C4-2B (cell line): ENCODE data around the gene SCGB1A1.

Source experiments
- ZFX ChIP-seq: fragments of 450-650 bp; IDR thresholded peaks from 2 replicates; pipeline ENCODE4 v1.6.1; 2017
- TF ChIP-seq, protein P1 (sequence below): fragments of 450-650 bp; conservative IDR thresholded peaks from 2 replicates; pipeline ENCODE4 v1.5.1; 2017; ENCODE audit warnings: mild to moderate bottlenecking

DNA sequence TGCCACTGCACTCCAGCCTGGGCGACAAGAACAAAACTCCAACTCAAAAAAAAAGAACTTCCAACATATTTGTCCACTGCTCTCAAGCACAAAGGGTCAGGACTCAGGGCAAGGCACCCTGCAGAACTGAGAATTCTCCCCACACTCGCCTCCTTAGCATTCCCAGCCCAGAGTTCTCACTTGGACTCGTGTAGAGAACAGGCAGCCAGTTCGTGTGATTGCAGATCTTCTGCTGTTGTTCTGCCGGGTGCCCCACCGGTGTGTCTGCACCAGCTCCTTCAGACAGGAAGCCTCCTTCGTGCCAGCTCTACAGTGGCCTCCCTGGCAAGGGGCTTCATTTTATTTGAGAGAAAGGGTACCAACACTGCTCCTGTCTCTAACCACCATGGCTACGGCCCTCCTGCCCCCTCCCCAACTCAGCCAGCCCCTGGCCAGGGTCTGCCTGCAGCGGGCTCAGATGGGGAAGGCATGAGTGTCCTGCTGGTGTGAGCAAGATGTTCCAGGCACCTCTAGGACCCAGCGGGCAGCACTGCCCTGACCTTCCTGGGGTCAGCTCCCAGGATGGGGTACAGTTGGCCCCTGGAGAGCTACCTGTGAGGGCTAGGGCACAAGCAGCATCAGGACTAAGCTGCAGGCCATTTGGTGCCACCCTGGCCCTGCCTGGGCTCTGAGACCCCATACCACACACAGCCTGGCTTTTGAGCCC, 19.5 kb upstream of the SCGB1A1 start:
- TF ChIP-seq, protein P1, sequence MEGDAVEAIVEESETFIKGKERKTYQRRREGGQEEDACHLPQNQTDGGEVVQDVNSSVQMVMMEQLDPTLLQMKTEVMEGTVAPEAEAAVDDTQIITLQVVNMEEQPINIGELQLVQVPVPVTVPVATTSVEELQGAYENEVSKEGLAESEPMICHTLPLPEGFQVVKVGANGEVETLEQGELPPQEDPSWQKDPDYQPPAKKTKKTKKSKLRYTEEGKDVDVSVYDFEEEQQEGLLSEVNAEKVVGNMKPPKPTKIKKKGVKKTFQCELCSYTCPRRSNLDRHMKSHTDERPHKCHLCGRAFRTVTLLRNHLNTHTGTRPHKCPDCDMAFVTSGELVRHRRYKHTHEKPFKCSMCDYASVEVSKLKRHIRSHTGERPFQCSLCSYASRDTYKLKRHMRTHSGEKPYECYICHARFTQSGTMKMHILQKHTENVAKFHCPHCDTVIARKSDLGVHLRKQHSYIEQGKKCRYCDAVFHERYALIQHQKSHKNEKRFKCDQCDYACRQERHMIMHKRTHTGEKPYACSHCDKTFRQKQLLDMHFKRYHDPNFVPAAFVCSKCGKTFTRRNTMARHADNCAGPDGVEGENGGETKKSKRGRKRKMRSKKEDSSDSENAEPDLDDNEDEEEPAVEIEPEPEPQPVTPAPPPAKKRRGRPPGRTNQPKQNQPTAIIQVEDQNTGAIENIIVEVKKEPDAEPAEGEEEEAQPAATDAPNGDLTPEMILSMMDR: no peak
- TF ChIP-seq ZFX: no peak
